Measurements from ENCODE around the gene TMEM181.
"Not testable (repeated sequence)": the region's sequence is repeated elsewhere in the genome, so short reads cannot be mapped to it uniquely, and the experiment has no call there.

Gene TMEM181

GRCh38 chr6:158596861-158597260 lies 37.0 kb downstream of the TMEM181 start:
- no peak for TF ChIP-seq CTCF (IDR thresholded peaks at IDR 0.05)
- DNase-seq (ENCODE audit: low spot score): no peak
- H3K27ac ChIP-seq: no peak overlapping the region
- no peak overlapping the region for H3K4me3 ChIP-seq

GRCh38 chr6:158597565-158597964 lies 37.7 kb downstream of the TMEM181 start:
- Histone ChIP-seq H3K4me3 (no peak overlapping the region), H3K27ac (no peak overlapping the region)
- DNase-seq (ENCODE audit: low spot score): no peak
- no peak for TF ChIP-seq CTCF (IDR thresholded peaks at IDR 0.05)

GRCh38 chr6:158599635-158600034 lies 39.7 kb downstream of the TMEM181 start:
- no peak for DNase-seq (ENCODE audit: low spot score)
- no peak overlapping the region for H3K27ac ChIP-seq
- TF ChIP-seq CTCF (IDR thresholded peaks at IDR 0.05): no peak
- H3K4me3 ChIP-seq: no peak overlapping the region

GRCh38 chr6:158603261-158604047 lies 43.6 kb downstream of the TMEM181 start:
- no peak for DNase-seq (ENCODE audit: low spot score)
- no peak for TF ChIP-seq CTCF (IDR thresholded peaks at IDR 0.05)
- H3K4me3 ChIP-seq: no peak overlapping the region
- no peak overlapping the region for H3K27ac ChIP-seq

GRCh38 chr6:158604048-158604406 lies 44.1 kb downstream of the TMEM181 start:
- no peak for DNase-seq (ENCODE audit: low spot score)
- H3K4me3 ChIP-seq: no peak overlapping the region
- no peak for TF ChIP-seq CTCF (IDR thresholded peaks at IDR 0.05)
- no peak overlapping the region for H3K27ac ChIP-seq

- Histone ChIP-seq H3K27ac (no peak overlapping the region), H3K4me3 (no peak overlapping the region)
- peak; percentile 56 for TF ChIP-seq CTCF (IDR thresholded peaks at IDR 0.05)
- no peak for DNase-seq (ENCODE audit: low spot score)
Measured at GRCh38 chr6:158605266-158605878, 45.5 kb downstream of the TMEM181 start.

GRCh38 chr6:158606011-158606410 lies 46.1 kb downstream of the TMEM181 start:
- H3K4me3 ChIP-seq; DNase-seq (ENCODE audit: low spot score); H3K27ac ChIP-seq: not testable (repeated sequence)

Data from coronary artery (tissue), 2 donors.